Measurements from ENCODE around the gene ALCAM.

ALCAM gene

GRCh38 chr3:105463620-105464019 lies 96.9 kb downstream of the ALCAM start:
- no peak for TF ChIP-seq CTCF (IDR thresholded peaks at IDR 0.05; ENCODE audit: insufficient read depth, low read length, poor library complexity, severe bottlenecking)
- Histone ChIP-seq H3K4me3 (replicated peaks; ENCODE audit: low read depth, low read length) (no peak overlapping the region), H3K36me3 (ENCODE audit: control insufficient read depth, insufficient read depth, low read length) (no peaks in the 10 kb centered on the region), H3K27me3 (replicated peaks; ENCODE audit: control insufficient read depth, insufficient read depth, low read length) (no peaks in the 10 kb centered on the region)
- DNase-seq (ENCODE audit: extremely low read depth, insufficient read length) = no peak

- no peak for TF ChIP-seq CTCF (IDR thresholded peaks at IDR 0.05; ENCODE audit: insufficient read depth, low read length, poor library complexity, severe bottlenecking)
- no peak overlapping the region for H3K4me3 ChIP-seq (replicated peaks; ENCODE audit: low read depth, low read length)
- no peaks in the 10 kb centered on the region for H3K27me3 ChIP-seq (replicated peaks; ENCODE audit: control insufficient read depth, insufficient read depth, low read length)
- no peaks in the 10 kb centered on the region for H3K36me3 ChIP-seq (ENCODE audit: control insufficient read depth, insufficient read depth, low read length)
- DNase-seq (ENCODE audit: extremely low read depth, insufficient read length) = no peak
These were observed 98.6 kb downstream of the ALCAM start for GRCh38 chr3:105465251-105465853.

GRCh38 chr3:105466072-105466471 lies 99.4 kb downstream of the ALCAM start:
- no peaks in the 10 kb centered on the region for H3K36me3 ChIP-seq (ENCODE audit: control insufficient read depth, insufficient read depth, low read length)
- no peak for TF ChIP-seq CTCF (IDR thresholded peaks at IDR 0.05; ENCODE audit: insufficient read depth, low read length, poor library complexity, severe bottlenecking)
- H3K4me3 ChIP-seq (replicated peaks; ENCODE audit: low read depth, low read length) = no peak overlapping the region
- no peak for DNase-seq (ENCODE audit: extremely low read depth, insufficient read length)
- no peaks in the 10 kb centered on the region for H3K27me3 ChIP-seq (replicated peaks; ENCODE audit: control insufficient read depth, insufficient read depth, low read length)

- no peak overlapping the region for H3K4me3 ChIP-seq (replicated peaks; ENCODE audit: low read depth, low read length)
- DNase-seq (ENCODE audit: extremely low read depth, insufficient read length) = no peak
- no peaks in the 10 kb centered on the region for H3K27me3 ChIP-seq (replicated peaks; ENCODE audit: control insufficient read depth, insufficient read depth, low read length)
- TF ChIP-seq CTCF (IDR thresholded peaks at IDR 0.05; ENCODE audit: insufficient read depth, low read length, poor library complexity, severe bottlenecking) = no peak
- no peaks in the 10 kb centered on the region for H3K36me3 ChIP-seq (ENCODE audit: control insufficient read depth, insufficient read depth, low read length)
These were observed 100.0 kb downstream of the ALCAM start for GRCh38 chr3:105466495-105467404.

GRCh38 chr3:105470851-105471250 lies 104.1 kb downstream of the ALCAM start:
- Histone ChIP-seq H3K36me3 (ENCODE audit: control insufficient read depth, insufficient read depth, low read length) (no peaks in the 10 kb centered on the region), H3K4me3 (replicated peaks; ENCODE audit: low read depth, low read length) (no peak overlapping the region), H3K27me3 (replicated peaks; ENCODE audit: control insufficient read depth, insufficient read depth, low read length) (no peaks in the 10 kb centered on the region)
- DNase-seq (ENCODE audit: extremely low read depth, insufficient read length) = no peak
- TF ChIP-seq CTCF (IDR thresholded peaks at IDR 0.05; ENCODE audit: insufficient read depth, low read length, poor library complexity, severe bottlenecking) = no peak

Measured in GM06990 (cell line).